Thyroid gland (tissue), 4 donors: ENCODE results near the gene PINK1.

Source experiments
- POLR2A ChIP-seq, 2 donors: fragments of 450-650 bp; IDR thresholded peaks; one replicate each; pipeline ENCODE4 v1.6.1; 2017; ENCODE audit warnings: antibody characterized with exemption in 2 of 2, mild to moderate bottlenecking in 2 of 2, moderate library complexity in 1 of 2
- TF ChIP-seq, protein P1 (sequence below), 6 experiments: fragments of 200-600 bp in 3 of 6; fragments of 450-650 bp in 3 of 6; sonication (generic) in 3 of 6; IDR thresholded peaks; one replicate each; pipeline ENCODE4 v1.5.1; 2016 to 2019; ENCODE audit warnings: antibody characterized with exemption in 6 of 6, mild to moderate bottlenecking in 2 of 6, inconsistent platforms in 1 of 6, moderate library complexity in 1 of 6

DNA sequence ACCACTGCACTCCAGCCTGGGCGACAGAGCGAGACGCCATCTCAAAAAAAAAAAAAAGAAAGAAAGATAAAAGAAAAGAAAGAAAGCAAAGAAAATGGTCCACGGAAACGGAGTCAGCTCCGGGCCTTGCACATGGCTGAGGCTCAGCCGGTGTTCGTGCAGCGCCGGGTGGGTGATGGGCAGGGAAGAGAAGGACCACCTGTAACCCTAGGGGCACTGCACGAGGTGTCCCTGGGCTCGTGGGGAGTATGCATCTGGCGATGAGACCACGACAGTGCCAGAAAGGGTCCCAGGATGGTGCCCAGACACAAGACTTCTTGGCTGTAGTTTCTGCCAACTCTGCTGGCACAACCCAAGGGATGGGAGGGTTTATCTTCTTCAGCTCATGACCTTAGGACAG lies 38.5 kb upstream of the PINK1 start:
- TF ChIP-seq, protein P1, sequence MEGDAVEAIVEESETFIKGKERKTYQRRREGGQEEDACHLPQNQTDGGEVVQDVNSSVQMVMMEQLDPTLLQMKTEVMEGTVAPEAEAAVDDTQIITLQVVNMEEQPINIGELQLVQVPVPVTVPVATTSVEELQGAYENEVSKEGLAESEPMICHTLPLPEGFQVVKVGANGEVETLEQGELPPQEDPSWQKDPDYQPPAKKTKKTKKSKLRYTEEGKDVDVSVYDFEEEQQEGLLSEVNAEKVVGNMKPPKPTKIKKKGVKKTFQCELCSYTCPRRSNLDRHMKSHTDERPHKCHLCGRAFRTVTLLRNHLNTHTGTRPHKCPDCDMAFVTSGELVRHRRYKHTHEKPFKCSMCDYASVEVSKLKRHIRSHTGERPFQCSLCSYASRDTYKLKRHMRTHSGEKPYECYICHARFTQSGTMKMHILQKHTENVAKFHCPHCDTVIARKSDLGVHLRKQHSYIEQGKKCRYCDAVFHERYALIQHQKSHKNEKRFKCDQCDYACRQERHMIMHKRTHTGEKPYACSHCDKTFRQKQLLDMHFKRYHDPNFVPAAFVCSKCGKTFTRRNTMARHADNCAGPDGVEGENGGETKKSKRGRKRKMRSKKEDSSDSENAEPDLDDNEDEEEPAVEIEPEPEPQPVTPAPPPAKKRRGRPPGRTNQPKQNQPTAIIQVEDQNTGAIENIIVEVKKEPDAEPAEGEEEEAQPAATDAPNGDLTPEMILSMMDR (IDR thresholded peaks at IDR 0.05), result no peak
- no peak for TF ChIP-seq POLR2A (IDR thresholded peaks at IDR 0.05)
